NCI-H2171 (cell line): ENCODE results near the gene CAST.
"Not testable (repeated sequence)": the region's sequence is repeated elsewhere in the genome, so short reads cannot be mapped to it uniquely, and the experiment has no call there.

Source experiments
- DNase-seq: peaks from one replicate; lab custom pipeline; 2025; lab: John Stamatoyannopoulos, UW

Gene CAST

GRCh38 chr5:96714951-96715451 is 52.8 kb downstream of the CAST start:
- DNase-seq, result no peak

- DNase-seq, result no peak
Observed at GRCh38 chr5:96716007-96716406, 53.8 kb downstream of the CAST start.

GRCh38 chr5:96716716-96717115 is 54.5 kb downstream of the CAST start:
- no peak for DNase-seq

GRCh38 chr5:96717874-96718273 is 55.7 kb downstream of the CAST start:
- no peak for DNase-seq

- no peak for DNase-seq
Observed at GRCh38 chr5:96718635-96719077, 56.5 kb downstream of the CAST start.

- no peak for DNase-seq
Observed at GRCh38 chr5:96720408-96720807, 58.2 kb downstream of the CAST start.

GRCh38 chr5:96721351-96721977 is 59.3 kb downstream of the CAST start:
- DNase-seq, result no peak

GRCh38 chr5:96725257-96725656 is 63.1 kb downstream of the CAST start:
- no peak for DNase-seq

- DNase-seq, result no peak
Observed at GRCh38 chr5:96726802-96727201, 64.6 kb downstream of the CAST start.

GRCh38 chr5:96729156-96729555 is 67.0 kb downstream of the CAST start:
- DNase-seq, result no peak

GRCh38 chr5:96730586-96730985 is 68.4 kb downstream of the CAST start:
- DNase-seq, result peak; percentile 46

GRCh38 chr5:96733771-96734500 is 71.8 kb downstream of the CAST start:
- DNase-seq, result peak; percentile 42

- no peak for DNase-seq
Observed at GRCh38 chr5:96734871-96735325, 72.7 kb downstream of the CAST start.

- DNase-seq, result no peak
Observed at GRCh38 chr5:96736937-96737336, 74.8 kb downstream of the CAST start.

- no peak for DNase-seq
Observed at GRCh38 chr5:96741106-96741505, 78.9 kb downstream of the CAST start.

GRCh38 chr5:96741891-96742309 is 79.7 kb downstream of the CAST start:
- DNase-seq, result no peak

- DNase-seq, result no peak
Observed at GRCh38 chr5:96742538-96742937, 80.4 kb downstream of the CAST start.

- no peak for DNase-seq
Observed at GRCh38 chr5:96743065-96743768, 81.0 kb downstream of the CAST start.

GRCh38 chr5:96743805-96744204 is 81.6 kb downstream of the CAST start:
- DNase-seq, result no peak

- DNase-seq, result not testable (repeated sequence)
Observed at GRCh38 chr5:96744218-96744617, 82.0 kb downstream of the CAST start.

- no peak for DNase-seq
Observed at GRCh38 chr5:96745025-96745424, 82.8 kb downstream of the CAST start.

GRCh38 chr5:96745844-96746531 is 83.8 kb downstream of the CAST start:
- no peak for DNase-seq
